Activated naive CD8-positive, alpha-beta T cell treated with anti-CD3 and anti-CD28 coated beads for 36 hours (primary cell): ENCODE results near the gene CD1B. TPM values are rescaled to one million over a fixed set of nuclear protein-coding genes. Genes with fewer than 3 reads are reported as not detected.
"Not testable (repeated sequence)": the region's sequence is repeated elsewhere in the genome, so short reads cannot be mapped to it uniquely, and the experiment has no call there.

Source experiments
- DNase-seq: peaks from one replicate; pipeline ENCODE4 v3.0.0; 2021
- H3K27ac Mint-ChIP-seq: one replicate; pipeline ENCODE4 v1.8.0; 2022; ENCODE audit warnings: mild to moderate bottlenecking, moderate library complexity, mixed read lengths
- H3K27me3 Mint-ChIP-seq: one replicate; pipeline ENCODE4 v1.8.0; 2022; ENCODE audit warnings: mild to moderate bottlenecking, mixed read lengths
- H3K36me3 Mint-ChIP-seq: one replicate; pipeline ENCODE4 v1.8.0; 2021; ENCODE audit warnings: mild to moderate bottlenecking, mixed read lengths
- H3K4me1 Mint-ChIP-seq: one replicate; pipeline ENCODE4 v1.8.0; 2021; ENCODE audit warnings: mixed read lengths
- H3K4me3 Mint-ChIP-seq: one replicate; pipeline ENCODE4 v1.8.0; 2022; ENCODE audit warnings: mild to moderate bottlenecking, moderate library complexity, mixed read lengths
- H3K9me3 Mint-ChIP-seq: one replicate; pipeline ENCODE4 v1.8.0; 2022; ENCODE audit warnings: mixed read lengths
- total RNA-seq, 2 experiments: library from RNA; stranded (reverse); gene quantifications; one replicate each; pipeline ENCODE4 v1.2.3, GENCODE V29; 2021

CD1B gene
- not detected for total RNA-seq

DNA sequence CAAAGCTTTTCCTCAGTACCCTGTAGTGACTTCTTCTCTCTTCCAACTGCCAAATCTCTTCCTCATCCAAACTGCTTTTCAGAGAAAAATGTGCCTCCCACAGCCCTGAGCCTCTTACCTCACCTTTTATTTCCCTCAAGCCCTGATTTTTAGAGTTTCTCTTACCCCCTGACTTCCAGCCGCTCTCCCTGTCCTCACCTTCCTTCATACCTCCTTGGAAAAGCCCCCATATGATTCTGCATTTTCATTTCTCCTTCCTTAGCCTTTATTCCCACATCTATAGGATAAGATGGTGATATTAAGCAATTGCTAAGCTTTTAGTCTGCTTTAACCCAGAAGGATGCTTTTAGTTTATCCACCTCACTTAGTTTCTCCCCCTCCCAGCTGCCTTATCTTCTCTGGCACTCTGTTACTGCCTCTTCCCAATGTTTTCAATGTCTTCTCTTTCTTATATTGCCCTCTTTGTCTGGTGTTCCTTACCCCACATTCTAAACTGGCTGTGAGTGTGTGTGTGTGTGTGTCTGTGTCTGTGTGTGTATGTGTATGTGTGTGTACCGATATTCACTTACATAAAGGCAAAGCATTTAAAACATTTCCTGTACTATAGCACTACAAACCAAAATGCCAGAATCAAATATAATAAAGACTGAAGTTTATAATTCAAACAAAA is at the start of gene CD1B:
Gene CD1B (minus strand): TSS at position 51 of the 670 bp plus-strand sequence. CDS start 108 bp downstream, outside the sequence.
- DNase-seq, result no peak
- H3K36me3 Mint-ChIP-seq, result no peaks in the 10 kb centered on the region
- no peaks in the 10 kb centered on the region for H3K9me3 Mint-ChIP-seq
- no peak within 1 kb of the TSS for H3K4me3 Mint-ChIP-seq
- peaks cover 19% of the 10 kb centered on the region for H3K27me3 Mint-ChIP-seq
- peaks cover 11% of the 10 kb centered on the region for H3K4me1 Mint-ChIP-seq
- H3K27ac Mint-ChIP-seq, result no peak within 1 kb of the TSS

- Mint-ChIP-seq H3K27ac (no peak overlapping the region), H3K4me1 (peaks cover 10% of the 10 kb centered on the region), H3K27me3 (peaks cover 42% of the 10 kb centered on the region), H3K9me3 (peaks cover 10% of the 10 kb centered on the region), H3K4me3 (no peak overlapping the region), H3K36me3 (no peaks in the 10 kb centered on the region)
- no peak for DNase-seq
These were observed 43.5 kb upstream of the CD1B start for GRCh38 chr1:158374860-158375259.

- not testable (repeated sequence) for H3K4me1 Mint-ChIP-seq, H3K27ac Mint-ChIP-seq, H3K36me3 Mint-ChIP-seq, H3K4me3 Mint-ChIP-seq, H3K9me3 Mint-ChIP-seq, DNase-seq
- H3K27me3 Mint-ChIP-seq, result peaks cover 48% of the 10 kb centered on the region
These were observed 42.8 kb upstream of the CD1B start for GRCh38 chr1:158374101-158374500.

- peaks cover 45% of the 10 kb centered on the region for H3K27me3 Mint-ChIP-seq
- H3K36me3 Mint-ChIP-seq, result no peaks in the 10 kb centered on the region
- H3K9me3 Mint-ChIP-seq, result peaks cover 12% of the 10 kb centered on the region
- H3K27ac Mint-ChIP-seq, result peak overlapping the region; percentile 29
- peak; percentile 68 for DNase-seq
- H3K4me3 Mint-ChIP-seq, result no peak overlapping the region
- peaks cover 10% of the 10 kb centered on the region for H3K4me1 Mint-ChIP-seq
These were observed 40.0 kb upstream of the CD1B start for GRCh38 chr1:158371188-158371953.

DNA sequence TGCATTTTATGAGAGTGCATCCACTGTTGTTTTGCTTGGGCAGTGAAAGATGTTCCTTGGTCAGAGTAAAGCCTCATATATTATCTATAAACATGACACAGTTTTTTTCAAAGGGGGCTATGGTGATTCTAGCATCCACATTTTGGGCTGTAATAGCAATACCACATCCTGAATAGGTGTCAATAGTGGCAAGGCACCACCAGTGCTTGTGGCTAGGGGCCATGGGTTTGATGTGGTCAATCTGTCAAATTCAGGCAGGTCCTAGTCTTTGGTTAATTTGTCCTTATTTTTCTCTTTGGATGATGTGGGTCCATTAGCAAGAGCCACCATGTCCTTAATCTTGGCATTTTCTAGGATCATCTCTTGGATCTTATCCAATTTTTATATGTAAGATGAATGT is 35.5 kb upstream of the CD1B start:
- H3K36me3 Mint-ChIP-seq, result no peaks in the 10 kb centered on the region
- no peak overlapping the region for H3K4me3 Mint-ChIP-seq
- peaks cover 10% of the 10 kb centered on the region for H3K4me1 Mint-ChIP-seq
- no peak overlapping the region for H3K27ac Mint-ChIP-seq
- no peak for DNase-seq
- peaks cover 7% of the 10 kb centered on the region for H3K9me3 Mint-ChIP-seq
- H3K27me3 Mint-ChIP-seq, result peaks cover 23% of the 10 kb centered on the region

- H3K27ac Mint-ChIP-seq, result no peak overlapping the region
- H3K4me1 Mint-ChIP-seq, result no peaks in the 10 kb centered on the region
- peaks cover 2% of the 10 kb centered on the region for H3K9me3 Mint-ChIP-seq
- no peaks in the 10 kb centered on the region for H3K36me3 Mint-ChIP-seq
- peaks cover 4% of the 10 kb centered on the region for H3K27me3 Mint-ChIP-seq
- H3K4me3 Mint-ChIP-seq, result no peak overlapping the region
- DNase-seq, result no peak
These were observed 31.6 kb upstream of the CD1B start for GRCh38 chr1:158362941-158363340.

DNA sequence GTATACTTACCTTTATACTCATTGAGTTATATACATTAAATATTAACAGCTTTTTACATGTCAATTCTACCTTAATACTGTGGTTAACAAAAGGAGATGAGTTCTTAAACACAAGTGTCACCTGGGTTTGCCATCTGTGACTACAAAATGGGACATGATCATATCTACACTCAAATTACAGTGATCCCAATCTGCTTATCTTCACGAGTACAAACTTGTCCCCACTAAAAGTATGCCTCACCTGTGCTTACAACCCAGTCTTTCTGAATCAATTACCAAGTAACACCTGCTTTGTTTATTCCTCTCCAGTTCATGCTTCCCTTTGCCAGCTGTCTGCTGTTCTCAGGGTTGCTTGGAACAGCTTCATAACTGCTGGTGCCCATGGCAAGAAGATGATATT is 31.2 kb upstream of the CD1B start:
- Mint-ChIP-seq H3K36me3 (no peaks in the 10 kb centered on the region), H3K9me3 (peaks cover 2% of the 10 kb centered on the region), H3K27ac (no peak overlapping the region), H3K27me3 (no peaks in the 10 kb centered on the region), H3K4me3 (no peak overlapping the region), H3K4me1 (no peaks in the 10 kb centered on the region)
- no peak for DNase-seq

GRCh38 chr1:158357441-158357840 is 26.1 kb upstream of the CD1B start:
- H3K27me3 Mint-ChIP-seq, result peaks cover 28% of the 10 kb centered on the region
- H3K27ac Mint-ChIP-seq, result no peak overlapping the region
- no peak for DNase-seq

DNA sequence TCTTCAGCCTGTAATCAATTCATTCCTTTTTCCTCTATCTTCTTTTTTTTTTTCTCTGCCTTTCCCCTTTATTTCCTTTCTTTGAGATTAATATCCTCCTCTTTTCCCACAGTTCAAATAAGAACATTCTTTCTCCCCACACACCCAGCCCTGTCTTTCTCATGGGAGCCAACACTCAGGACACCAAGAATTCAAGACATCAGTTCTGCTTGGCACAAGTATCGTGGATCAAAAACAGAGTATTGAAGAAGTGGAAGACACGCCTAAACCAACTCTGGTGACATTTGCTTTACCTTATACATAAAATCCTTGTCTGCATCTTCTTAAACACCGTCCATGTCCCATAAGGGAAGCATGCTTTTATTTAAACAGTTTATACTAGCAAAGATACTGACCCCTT is 25.3 kb upstream of the CD1B start:
- H3K4me1 Mint-ChIP-seq, result peaks cover 3% of the 10 kb centered on the region
- H3K4me3 Mint-ChIP-seq, result no peak overlapping the region
- no peaks in the 10 kb centered on the region for H3K9me3 Mint-ChIP-seq
- no peak overlapping the region for H3K27ac Mint-ChIP-seq
- no peak for DNase-seq
- H3K36me3 Mint-ChIP-seq, result no peaks in the 10 kb centered on the region
- peaks cover 28% of the 10 kb centered on the region for H3K27me3 Mint-ChIP-seq

More at GRCh38 chr1:158357441-158357840, 26.1 kb upstream of the CD1B start:
- H3K9me3 Mint-ChIP-seq, result no peaks in the 10 kb centered on the region
- H3K4me3 Mint-ChIP-seq, result no peak overlapping the region
- H3K4me1 Mint-ChIP-seq, result peaks cover 3% of the 10 kb centered on the region
- H3K36me3 Mint-ChIP-seq, result no peaks in the 10 kb centered on the region

- H3K27me3 Mint-ChIP-seq, result peaks cover 28% of the 10 kb centered on the region
- no peak overlapping the region for H3K27ac Mint-ChIP-seq
- no peaks in the 10 kb centered on the region for H3K9me3 Mint-ChIP-seq
- no peaks in the 10 kb centered on the region for H3K36me3 Mint-ChIP-seq
- no peak for DNase-seq
- peaks cover 3% of the 10 kb centered on the region for H3K4me1 Mint-ChIP-seq
- no peak overlapping the region for H3K4me3 Mint-ChIP-seq
These were observed 24.5 kb upstream of the CD1B start for GRCh38 chr1:158355773-158356285.

DNA sequence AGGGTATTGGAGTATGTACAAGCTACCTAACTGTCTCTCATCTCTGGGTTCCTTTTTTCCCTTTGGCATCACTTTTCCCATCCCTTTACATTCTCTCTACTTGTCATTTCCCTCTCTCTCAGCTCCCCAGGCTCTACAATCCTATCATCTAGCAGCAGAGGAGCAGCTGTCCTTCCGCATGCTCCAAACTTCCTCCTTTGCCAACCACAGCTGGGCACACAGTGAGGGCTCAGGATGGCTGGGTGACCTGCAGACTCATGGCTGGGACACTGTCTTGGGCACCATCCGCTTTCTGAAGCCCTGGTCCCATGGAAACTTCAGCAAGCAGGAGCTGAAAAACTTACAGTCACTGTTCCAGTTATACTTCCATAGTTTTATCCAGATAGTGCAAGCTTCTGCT is 22.9 kb upstream of the CD1B start:
- DNase-seq, result no peak
- Mint-ChIP-seq H3K4me1 (peaks cover 3% of the 10 kb centered on the region), H3K27me3 (peaks cover 28% of the 10 kb centered on the region), H3K4me3 (no peak overlapping the region), H3K36me3 (no peaks in the 10 kb centered on the region), H3K27ac (no peak overlapping the region), H3K9me3 (no peaks in the 10 kb centered on the region)

- no peak for DNase-seq
- Mint-ChIP-seq H3K36me3 (no peaks in the 10 kb centered on the region), H3K4me1 (peaks cover 3% of the 10 kb centered on the region), H3K27ac (no peak within 1 kb of the TSS), H3K9me3 (no peaks in the 10 kb centered on the region), H3K4me3 (no peak within 1 kb of the TSS), H3K27me3 (peaks cover 28% of the 10 kb centered on the region)
These were observed 22.2 kb upstream of the CD1B start, which contains the start of gene CD1E for GRCh38 chr1:158353303-158354075. TSS of gene CD1E (plus strand) at chr1:158353894. CDS start at chr1:158353989, 95 bp downstream.

- not testable (repeated sequence) for H3K9me3 Mint-ChIP-seq, H3K36me3 Mint-ChIP-seq, H3K27me3 Mint-ChIP-seq, H3K4me1 Mint-ChIP-seq, H3K4me3 Mint-ChIP-seq, H3K27ac Mint-ChIP-seq, DNase-seq
These were observed 17.6 kb upstream of the CD1B start for GRCh38 chr1:158348946-158349345.

DNA sequence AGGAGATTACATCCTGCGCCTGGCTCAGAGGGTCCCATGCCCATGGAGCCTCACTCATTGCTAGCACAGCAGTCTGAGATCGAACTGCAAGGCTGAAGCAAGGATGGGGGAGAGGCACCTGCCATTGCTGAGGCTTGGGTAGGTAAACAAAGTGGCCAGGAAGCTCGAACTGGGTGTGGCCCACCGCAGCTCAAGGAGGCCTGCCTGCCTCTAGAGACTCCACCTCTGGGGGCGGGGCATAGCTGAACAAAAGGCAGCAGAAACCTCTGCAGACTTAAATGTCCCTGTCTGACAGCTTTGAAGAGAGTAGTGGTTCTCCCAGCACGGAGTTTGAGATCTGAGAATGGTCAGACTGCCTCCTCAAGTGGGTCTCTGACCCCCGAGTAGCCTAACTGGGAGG is 5.1 kb upstream of the CD1B start:
- H3K9me3 Mint-ChIP-seq, H3K4me1 Mint-ChIP-seq, H3K36me3 Mint-ChIP-seq, H3K27ac Mint-ChIP-seq, DNase-seq, H3K4me3 Mint-ChIP-seq: not testable (repeated sequence)
- peaks cover 13% of the 10 kb centered on the region for H3K27me3 Mint-ChIP-seq

GRCh38 chr1:158335213-158335532 is 3.8 kb upstream of the CD1B start:
- DNase-seq, result no peak
- Mint-ChIP-seq H3K36me3 (no peaks in the 10 kb centered on the region), H3K9me3 (peaks cover 6% of the 10 kb centered on the region), H3K4me3 (no peak overlapping the region), H3K4me1 (peaks cover 8% of the 10 kb centered on the region), H3K27ac (no peak overlapping the region), H3K27me3 (peaks cover 13% of the 10 kb centered on the region)
